Psoas muscle (tissue), 8 donors: ENCODE measurements around the gene RHOH. TPM values are rescaled to one million over a fixed set of nuclear protein-coding genes. Genes with fewer than 3 reads are reported as not detected.
"Not testable (repeated sequence)": the region's sequence is repeated elsewhere in the genome, so short reads cannot be mapped to it uniquely, and the experiment has no call there.

ENCODE experiments used
- ATAC-seq, 4 donors: fragments of 200-7000 bp; cut with Tn5 transposase; one replicate each; pipeline ENCODE4 v1.9.1; 2020; ENCODE audit warnings: moderate library complexity in 3 of 4, mild to moderate bottlenecking in 2 of 4
- DNase-seq, 2 donors: peaks; one replicate each; pipeline ENCODE4 v3.0.0-alpha.2; 2020
- H3K27ac ChIP-seq: fragments of 200-600 bp; one replicate; pipeline ENCODE4 v1.8.0; 2022
- H3K27me3 ChIP-seq, 3 donors: fragments of 200-600 bp in 1 of 3; one replicate each; pipeline versions ENCODE4 v1.6.1 to v1.8.0; 2013 to 2022; ENCODE audit warnings: low read length in 2 of 3, mild to moderate bottlenecking in 2 of 3, moderate library complexity in 1 of 3; ENCODE audit not compliant: insufficient read depth in 3 of 3
- H3K36me3 ChIP-seq, 2 donors: fragments of 200-600 bp in 1 of 2; one replicate each; pipeline versions ENCODE4 v1.6.1 to v1.8.0; 2013 to 2022; ENCODE audit warnings: low read depth in 1 of 2, mild to moderate bottlenecking in 1 of 2, moderate library complexity in 1 of 2; ENCODE audit not compliant: insufficient read depth in 1 of 2
- H3K4me1 ChIP-seq: fragments of 200-600 bp; one replicate; pipeline ENCODE4 v1.8.0; 2022
- H3K4me3 ChIP-seq: fragments of 200-600 bp; one replicate; pipeline ENCODE4 v1.8.0; 2022; ENCODE audit warnings: mild to moderate bottlenecking
- H3K9me3 ChIP-seq: fragments of 200-600 bp; one replicate; pipeline ENCODE4 v1.8.0; 2022
- CTCF ChIP-seq: fragments of 200-600 bp; IDR thresholded peaks from one replicate; pipeline ENCODE4 v1.8.0; 2022; ENCODE audit warnings: antibody characterized with exemption
- WGBS, 3 donors: extraction: QIAGEN DNeasy Blood & Tissue Kit; methylation state at CpG; one replicate each; pipeline versions ENCODE4 v1.1.6 to v1.1.7; 2013; 5-methylcytosine and 5-hydroxymethylcytosine counted together
- intact Hi-C, 2 donors: fragments of 100-400 bp; cut with DNase I; formaldehyde crosslinking; loops; one replicate each; pipeline versions ENCODE4 v1.11.0 to v1.14.2; 2022
- long read RNA-seq, 2 donors: library from polyadenylated mRNA; unstranded; transcript quantifications; one replicate each; pipeline ENCODE4 v2.0.0, GENCODE V29; 2021
- polyA plus RNA-seq, 3 donors: library from polyadenylated mRNA; stranded (reverse); fragments of 200-250 nt; gene quantifications; one replicate each; pipeline ENCODE4 v1.2.3, GENCODE V29; 2013
- total RNA-seq, 4 donors: library from RNA; stranded (reverse); fragmentation: NEBNext Ultra II Directional in 2 of 4; extraction: Animal tissue kit (Norgen Biotek cat#: 25700) in 2 of 4; gene quantifications; one replicate each; pipeline versions ENCODE4 v1.2.1 to v1.2.4, GENCODE V29; 2021 to 2023
- donor health status: healthy with polysubstance abuse.
- donor health status: DM: no; HTN: no; CAD: no; lungs with moderate emphysema.
- donor health status: Bipolar disorder and iron deficiency.
- donor health status: healthy.
- donor health status: DM: yes; HTN: yes; CAD: no.
- donor health status: DM: no; HTN: no; CAD: no.
- donor health status: DM: no; HTN: no; CAD: no.
- donor health status: DM: yes; HTN: yes; CAD: no.

Gene RHOH
- under 1 TPM in 3 of 4 donors, not detected in 1; 0.23 to 0.68 (median 0.30) TPM for total RNA-seq
- polyA plus RNA-seq: under 1 TPM; 0.04 to 0.15 (median 0.13) TPM
- long read RNA-seq, donor 1: 0 reads
- long read RNA-seq, donor 2: 0 reads

- no peak for DNase-seq
- H3K27me3 ChIP-seq: peaks cover 0 to 5% (median 0%) of the 10 kb centered on the region in 3 donors
- H3K9me3 ChIP-seq: no peaks in the 10 kb centered on the region
- WGBS, 3 donors: 38 to 42% (median 39%) methylated on average over 14 of the region's 14 CpGs
- intact Hi-C loops: no loop called here
- H3K27ac ChIP-seq: no peak within 1 kb of the TSS
- H3K4me1 ChIP-seq: no peaks in the 10 kb centered on the region
- no peak for ATAC-seq
- no peak for TF ChIP-seq CTCF
- no peaks in the 10 kb centered on the region for H3K36me3 ChIP-seq
- H3K4me3 ChIP-seq: peak within 1 kb of the TSS; percentile 32
Measured at GRCh38 chr4:40196724-40197281, at the start of gene RHOH. RHOH (plus strand) TSS chr4:40197031; CDS start chr4:40243387, 46,356 bp downstream.

GRCh38 chr4:40147490-40147889 lies 49.3 kb upstream of the RHOH start:
- H3K27ac ChIP-seq, DNase-seq, H3K4me1 ChIP-seq, ATAC-seq, intact Hi-C loops, H3K27me3 ChIP-seq, H3K9me3 ChIP-seq, H3K4me3 ChIP-seq: not testable (repeated sequence)
- WGBS, 3 donors: 93 to 98% (median 97%) methylated on average over 12 to 31 of the region's 31 CpGs
- peaks cover 4 to 22% of the 10 kb centered on the region in 2 donors for H3K36me3 ChIP-seq

- no peaks in the 10 kb centered on the region for H3K9me3 ChIP-seq
- H3K4me3 ChIP-seq: no peak overlapping the region
- 93 to 96% (median 94%) methylated on average over 3 of the region's 3 CpGs for WGBS, 3 donors
- intact Hi-C loops: loop anchor here (2.0 kb wide), 1 partner anchor 159 kb away; no protein-coding TSS in a partner anchor
- no peak overlapping the region for H3K27ac ChIP-seq
- no peaks in the 10 kb centered on the region for H3K4me1 ChIP-seq
- TF ChIP-seq CTCF: peak; percentile 84
- no peaks in the 10 kb centered on the region for H3K27me3 ChIP-seq
- DNase-seq: peak in 1 of 2 donors; percentile 25
- peak in 3 of 4 donors; percentile 63 to 69 (median 65) for ATAC-seq
- peaks cover 0 to 6% of the 10 kb centered on the region in 2 donors for H3K36me3 ChIP-seq
Measured at GRCh38 chr4:40149960-40150385, 46.9 kb upstream of the RHOH start.

- no peak for TF ChIP-seq CTCF
- Histone ChIP-seq H3K36me3 (peaks cover 0 to 3% of the 10 kb centered on the region in 2 donors), H3K4me1 (no peaks in the 10 kb centered on the region), H3K27me3 (no peaks in the 10 kb centered on the region), H3K9me3 (no peaks in the 10 kb centered on the region), H3K4me3 (no peak overlapping the region), H3K27ac (no peak overlapping the region)
- DNase-seq (no peak), ATAC-seq (no peak)
- intact Hi-C loops: loop anchor here in 1 of 2 donors (2.0 kb wide), 1 partner anchor 158 kb away; no protein-coding TSS in a partner anchor
- 90 to 91% (median 90%) methylated on average over 3 of the region's 3 CpGs for WGBS, 3 donors
Measured at GRCh38 chr4:40150932-40151331, 45.9 kb upstream of the RHOH start.

- 86 to 89% (median 89%) methylated on average over 4 of the region's 4 CpGs for WGBS, 3 donors
- intact Hi-C loops: no loop called here
- no peak for ATAC-seq
Measured at GRCh38 chr4:40152637-40153036, 44.2 kb upstream of the RHOH start.

More at GRCh38 chr4:40152637-40153036, 44.2 kb upstream of the RHOH start:
- Histone ChIP-seq H3K4me1 (no peaks in the 10 kb centered on the region), H3K36me3 (peaks cover 0 to 3% of the 10 kb centered on the region in 2 donors), H3K9me3 (no peaks in the 10 kb centered on the region), H3K27ac (no peak overlapping the region), H3K27me3 (no peaks in the 10 kb centered on the region), H3K4me3 (no peak overlapping the region)
- DNase-seq: no peak
- no peak for TF ChIP-seq CTCF
